ENCODE measurements around the gene GDPD4.

GDPD4 gene

DNA sequence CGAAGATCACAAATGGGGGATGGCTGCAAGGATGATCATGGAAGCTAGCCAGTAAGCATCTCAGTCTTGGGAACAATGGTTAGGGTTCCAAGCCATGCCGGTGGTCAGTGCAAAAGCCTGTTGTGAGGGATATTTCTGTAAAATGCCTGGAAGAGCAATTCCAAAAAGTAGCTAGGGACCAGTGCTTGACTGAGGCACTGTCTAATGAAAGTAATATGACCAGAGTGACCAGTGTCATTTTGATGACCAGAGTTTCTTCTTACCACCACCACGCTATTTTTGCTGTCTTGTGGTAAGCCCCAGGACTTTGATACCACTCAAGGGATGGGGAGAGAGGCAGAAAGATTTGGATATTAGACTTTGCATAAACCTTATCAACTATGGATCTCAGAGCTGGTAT lies 18.4 kb downstream of the GDPD4 start:
- TF ChIP-seq, protein P1, sequence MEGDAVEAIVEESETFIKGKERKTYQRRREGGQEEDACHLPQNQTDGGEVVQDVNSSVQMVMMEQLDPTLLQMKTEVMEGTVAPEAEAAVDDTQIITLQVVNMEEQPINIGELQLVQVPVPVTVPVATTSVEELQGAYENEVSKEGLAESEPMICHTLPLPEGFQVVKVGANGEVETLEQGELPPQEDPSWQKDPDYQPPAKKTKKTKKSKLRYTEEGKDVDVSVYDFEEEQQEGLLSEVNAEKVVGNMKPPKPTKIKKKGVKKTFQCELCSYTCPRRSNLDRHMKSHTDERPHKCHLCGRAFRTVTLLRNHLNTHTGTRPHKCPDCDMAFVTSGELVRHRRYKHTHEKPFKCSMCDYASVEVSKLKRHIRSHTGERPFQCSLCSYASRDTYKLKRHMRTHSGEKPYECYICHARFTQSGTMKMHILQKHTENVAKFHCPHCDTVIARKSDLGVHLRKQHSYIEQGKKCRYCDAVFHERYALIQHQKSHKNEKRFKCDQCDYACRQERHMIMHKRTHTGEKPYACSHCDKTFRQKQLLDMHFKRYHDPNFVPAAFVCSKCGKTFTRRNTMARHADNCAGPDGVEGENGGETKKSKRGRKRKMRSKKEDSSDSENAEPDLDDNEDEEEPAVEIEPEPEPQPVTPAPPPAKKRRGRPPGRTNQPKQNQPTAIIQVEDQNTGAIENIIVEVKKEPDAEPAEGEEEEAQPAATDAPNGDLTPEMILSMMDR (IDR thresholded peaks at IDR 0.05; ENCODE audit: low read depth, low read length, missing control alignments): no peak

DNA sequence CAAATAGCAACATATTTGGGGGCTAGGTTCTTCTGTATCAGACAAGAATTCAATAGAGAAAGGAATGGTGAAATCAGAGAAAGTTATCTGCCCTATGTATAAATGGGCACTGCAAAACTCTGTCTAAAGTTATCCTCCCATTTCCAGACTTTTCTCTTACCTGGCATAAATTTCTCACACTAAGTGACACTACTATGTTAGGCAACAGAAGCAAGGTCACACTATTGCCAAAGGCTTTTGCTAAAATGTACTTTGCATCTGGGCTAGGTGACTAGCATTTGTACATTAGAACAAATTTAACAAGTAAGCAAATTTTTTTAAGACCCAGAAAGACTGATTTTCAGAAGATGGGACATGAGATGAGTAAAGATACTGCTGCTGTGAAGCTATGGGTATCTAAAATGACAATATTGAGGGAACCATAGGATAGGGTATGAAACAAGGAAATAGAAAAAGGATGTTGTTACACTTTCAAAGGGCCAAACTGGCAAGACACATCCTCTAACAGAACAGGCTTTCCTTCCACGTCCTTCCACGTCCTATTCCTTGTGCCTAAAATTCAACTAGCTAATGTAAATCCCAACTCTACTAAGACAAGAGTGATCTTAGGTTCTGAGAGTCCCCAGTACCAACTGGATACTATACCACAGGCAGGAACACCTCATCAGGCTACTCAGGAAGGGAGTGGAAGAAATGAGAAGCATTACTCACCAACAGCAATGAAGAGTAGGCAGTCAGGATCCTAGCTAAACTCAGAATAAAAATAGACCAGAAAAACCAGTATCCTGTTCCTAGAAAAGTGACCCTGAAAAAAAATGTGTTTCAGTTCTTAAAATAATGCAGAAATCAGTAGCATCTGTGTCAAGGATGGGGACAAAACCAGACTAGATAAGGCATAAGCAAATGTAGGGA lies 22.6 kb downstream of the GDPD4 start:
- DNase-seq (ENCODE audit: low read depth): no peak
- TF ChIP-seq, protein P1 (IDR thresholded peaks at IDR 0.05; ENCODE audit: low read depth, low read length, missing control alignments): no peak
- no peak overlapping the region for H3K4me3 ChIP-seq (ENCODE audit: low read depth, low read length)

More for the DNA sequence above, 18.4 kb downstream of the GDPD4 start:
- no peak for DNase-seq (ENCODE audit: low read depth)
- H3K4me3 ChIP-seq (ENCODE audit: low read depth, low read length): no peak overlapping the region

DNA sequence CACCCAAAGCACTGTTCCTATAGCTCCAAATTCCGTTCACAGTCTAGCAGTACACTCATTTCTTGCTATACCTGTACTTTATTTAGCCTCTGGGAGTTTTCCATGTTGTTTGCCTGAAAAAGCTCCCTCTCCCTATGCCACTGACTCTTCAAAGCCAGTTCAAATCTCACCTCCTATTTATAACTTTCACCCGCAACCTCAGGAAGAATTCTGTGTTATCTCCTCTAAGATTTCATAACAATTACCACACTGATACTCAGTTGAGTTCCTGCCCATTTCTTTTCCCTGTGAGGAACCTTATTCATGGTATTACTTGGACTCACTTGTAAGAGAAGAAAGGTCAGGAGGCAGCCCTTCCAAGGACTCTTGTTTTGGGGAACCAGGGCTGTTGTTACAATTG lies 25.2 kb downstream of the GDPD4 start:
- no peak overlapping the region for H3K4me3 ChIP-seq (ENCODE audit: low read depth, low read length)
- TF ChIP-seq, protein P1 (IDR thresholded peaks at IDR 0.05; ENCODE audit: low read depth, low read length, missing control alignments): no peak
- no peak for DNase-seq (ENCODE audit: low read depth)

DNA sequence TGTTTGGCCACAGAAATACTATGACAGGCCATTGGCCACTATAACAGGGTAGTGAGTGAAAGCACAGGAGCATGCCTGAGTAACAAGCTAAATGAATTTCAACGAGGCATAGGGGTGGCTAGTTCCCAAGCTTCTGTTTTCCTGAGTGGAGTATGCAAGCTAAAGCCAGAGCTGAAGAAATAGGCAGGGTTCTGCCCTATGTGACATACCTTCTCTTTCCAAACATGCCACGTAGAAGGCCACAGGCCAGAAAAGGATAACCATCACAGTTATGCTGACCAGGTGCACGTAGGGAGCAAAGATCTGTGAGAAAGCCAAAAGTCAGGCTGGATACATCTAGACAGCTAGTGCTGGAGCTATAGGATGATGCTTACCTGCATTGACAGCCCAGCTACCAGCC lies 30.6 kb downstream of the GDPD4 start:
- no peak overlapping the region for H3K4me3 ChIP-seq (ENCODE audit: low read depth, low read length)
- TF ChIP-seq, protein P1 (IDR thresholded peaks at IDR 0.05; ENCODE audit: low read depth, low read length, missing control alignments): no peak

DNA sequence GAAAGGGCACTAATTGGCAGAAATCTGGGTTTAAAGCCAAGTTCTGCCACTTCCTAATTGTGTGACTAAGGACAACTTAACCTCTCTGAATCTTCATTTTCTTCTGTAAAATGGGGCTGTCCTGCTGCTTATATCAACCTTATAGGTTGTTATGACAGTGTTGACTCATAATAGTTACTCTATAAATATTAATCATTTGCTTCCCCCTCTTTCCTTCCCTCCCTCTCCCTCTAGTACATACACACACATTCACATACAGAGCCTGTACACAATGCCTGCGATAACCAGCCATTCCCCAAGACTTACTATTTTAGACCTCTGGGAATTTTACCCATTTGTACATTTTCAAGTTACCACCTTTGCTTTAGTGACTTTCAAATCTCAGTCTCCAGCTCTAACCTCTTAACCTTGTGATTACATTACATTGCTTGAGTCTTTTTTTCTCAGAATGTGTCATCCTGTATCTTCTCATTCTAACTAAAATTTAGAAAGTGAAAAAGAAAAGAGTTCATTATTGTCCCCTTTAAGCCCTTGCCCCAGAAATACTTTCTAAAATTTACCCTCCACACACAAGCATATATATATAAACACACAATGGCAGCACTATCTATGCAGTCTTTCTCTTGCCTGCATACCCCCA lies 31.9 kb downstream of the GDPD4 start:
- TF ChIP-seq, protein P1 (IDR thresholded peaks at IDR 0.05; ENCODE audit: low read depth, low read length, missing control alignments): no peak
- no peak overlapping the region for H3K4me3 ChIP-seq (ENCODE audit: low read depth, low read length)
- no peak for DNase-seq (ENCODE audit: low read depth)

More for the DNA sequence above, 30.6 kb downstream of the GDPD4 start:
- DNase-seq (ENCODE audit: low read depth): no peak

DNA sequence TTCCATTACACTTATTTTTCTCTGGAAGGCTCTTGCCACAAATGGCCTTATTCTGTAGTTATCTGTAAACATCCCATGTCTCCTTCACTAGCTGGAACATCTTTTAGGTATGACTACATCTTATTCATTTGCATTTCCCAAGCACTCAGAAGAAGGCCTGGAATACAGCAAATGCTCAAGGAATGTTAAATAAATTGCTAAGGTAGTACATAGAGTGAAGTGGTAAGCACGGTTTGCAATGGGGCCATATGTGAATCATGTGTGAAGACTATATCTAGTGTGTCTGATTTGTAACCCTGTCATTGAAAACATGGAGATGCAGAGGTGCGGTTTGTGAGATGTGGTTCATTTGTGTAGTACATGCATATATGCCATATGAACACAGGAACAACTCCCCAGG lies 33.5 kb downstream of the GDPD4 start:
- H3K4me3 ChIP-seq (ENCODE audit: low read depth, low read length): no peak overlapping the region
- TF ChIP-seq, protein P1 (IDR thresholded peaks at IDR 0.05; ENCODE audit: low read depth, low read length, missing control alignments): no peak
- no peak for DNase-seq (ENCODE audit: low read depth)

Data from GM12864 (cell line).